Suprapubic skin (tissue), 4 donors: ENCODE results near the gene PRKAG2.

Experiments
- EP300 ChIP-seq: sonication (generic); formaldehyde crosslinking; IDR thresholded peaks from one replicate; pipeline ENCODE4 v1.6.1; 2017; ENCODE audit warnings: antibody characterized with exemption
- POLR2A ChIP-seq, 2 donors: fragments of 450-650 bp; IDR thresholded peaks; one replicate each; pipeline ENCODE4 v1.6.1; 2017; ENCODE audit warnings: antibody characterized with exemption in 2 of 2, mild to moderate bottlenecking in 2 of 2, moderate library complexity in 2 of 2
- POLR2AphosphoS5 ChIP-seq, 3 donors: sonication (generic); formaldehyde crosslinking; IDR thresholded peaks; one replicate each; pipeline ENCODE4 v1.6.1; 2017; ENCODE audit warnings: antibody characterized with exemption in 3 of 3
- TF ChIP-seq, protein P1 (sequence below), 2 donors: fragments of 200-600 bp in 1 of 2; fragments of 450-650 bp in 1 of 2; sonication (generic) in 1 of 2; IDR thresholded peaks; one replicate each; pipeline ENCODE4 v1.5.1; 2016 to 2019; ENCODE audit warnings: antibody characterized with exemption in 2 of 2, mild to moderate bottlenecking in 1 of 2, moderate library complexity in 1 of 2

GRCh38 chr7:151853896-151854719 is 22.8 kb downstream of the PRKAG2 start:
- TF ChIP-seq, protein P1, sequence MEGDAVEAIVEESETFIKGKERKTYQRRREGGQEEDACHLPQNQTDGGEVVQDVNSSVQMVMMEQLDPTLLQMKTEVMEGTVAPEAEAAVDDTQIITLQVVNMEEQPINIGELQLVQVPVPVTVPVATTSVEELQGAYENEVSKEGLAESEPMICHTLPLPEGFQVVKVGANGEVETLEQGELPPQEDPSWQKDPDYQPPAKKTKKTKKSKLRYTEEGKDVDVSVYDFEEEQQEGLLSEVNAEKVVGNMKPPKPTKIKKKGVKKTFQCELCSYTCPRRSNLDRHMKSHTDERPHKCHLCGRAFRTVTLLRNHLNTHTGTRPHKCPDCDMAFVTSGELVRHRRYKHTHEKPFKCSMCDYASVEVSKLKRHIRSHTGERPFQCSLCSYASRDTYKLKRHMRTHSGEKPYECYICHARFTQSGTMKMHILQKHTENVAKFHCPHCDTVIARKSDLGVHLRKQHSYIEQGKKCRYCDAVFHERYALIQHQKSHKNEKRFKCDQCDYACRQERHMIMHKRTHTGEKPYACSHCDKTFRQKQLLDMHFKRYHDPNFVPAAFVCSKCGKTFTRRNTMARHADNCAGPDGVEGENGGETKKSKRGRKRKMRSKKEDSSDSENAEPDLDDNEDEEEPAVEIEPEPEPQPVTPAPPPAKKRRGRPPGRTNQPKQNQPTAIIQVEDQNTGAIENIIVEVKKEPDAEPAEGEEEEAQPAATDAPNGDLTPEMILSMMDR (IDR thresholded peaks at IDR 0.05), result no peak
- TF ChIP-seq EP300 (no peak), POLR2A (IDR thresholded peaks at IDR 0.05) (no peak), POLR2AphosphoS5 (IDR thresholded peaks at IDR 0.05) (no peak)
